Skin epidermis (tissue), 12 donors: ENCODE data around the gene STT3A.

Experiments
- H3K27ac ChIP-seq, 21 experiments: fragments of 200-600 bp; sonication (generic) in 11 of 21; one replicate each; pipeline ENCODE4 v1.5.0; 2020; ENCODE audit warnings: mild to moderate bottlenecking in 3 of 21, inconsistent platforms in 2 of 21, moderate library complexity in 2 of 21
- H3K4me3 ChIP-seq, 7 experiments: fragments of 200-600 bp; sonication (generic) in 2 of 7; one replicate each; pipeline ENCODE4 v1.5.0; 2020; ENCODE audit warnings: inconsistent platforms in 2 of 7, mild to moderate bottlenecking in 2 of 7, moderate library complexity in 1 of 7

Gene STT3A

DNA sequence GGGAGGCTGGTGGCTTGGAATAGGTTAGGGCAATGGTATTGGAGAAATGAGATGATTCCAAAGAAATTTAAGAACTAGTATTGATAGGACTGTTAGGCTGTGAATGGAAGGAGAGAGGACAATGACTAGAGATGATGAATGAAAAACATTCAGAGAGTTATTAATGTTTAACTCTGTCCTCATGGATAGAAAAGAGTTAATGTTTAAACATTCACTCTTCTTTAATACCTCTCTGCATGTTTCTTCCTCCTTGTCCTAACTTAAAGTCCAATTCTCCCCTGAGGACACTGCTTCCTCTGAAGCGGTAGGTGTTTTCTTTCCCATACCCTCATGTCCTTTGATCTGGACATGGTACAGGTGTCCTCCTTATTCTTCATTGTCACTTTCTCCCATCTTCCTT lies 45.7 kb downstream of the STT3A start:
- Histone ChIP-seq H3K4me3 (no peak overlapping the region), H3K27ac (no peak overlapping the region)

DNA sequence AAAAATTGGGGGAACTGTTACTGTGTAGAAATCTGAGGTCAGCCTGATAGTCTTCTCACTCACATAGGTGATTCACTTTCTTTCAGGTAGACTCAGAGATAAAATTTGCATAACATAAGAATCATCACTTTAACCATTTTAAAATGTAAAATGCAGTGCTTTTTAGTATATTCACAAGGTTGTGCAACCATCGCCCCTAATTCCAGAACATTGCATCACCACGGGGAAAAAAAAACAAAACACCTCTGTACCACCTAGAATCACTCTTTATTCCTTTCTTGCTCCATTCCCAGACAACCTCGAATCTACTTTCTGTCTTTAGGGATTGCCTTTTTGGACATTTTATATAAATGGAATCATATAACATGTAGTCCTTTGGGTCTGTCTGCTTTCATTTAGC lies 53.2 kb downstream of the STT3A start:
- no peak overlapping the region for H3K27ac ChIP-seq

DNA sequence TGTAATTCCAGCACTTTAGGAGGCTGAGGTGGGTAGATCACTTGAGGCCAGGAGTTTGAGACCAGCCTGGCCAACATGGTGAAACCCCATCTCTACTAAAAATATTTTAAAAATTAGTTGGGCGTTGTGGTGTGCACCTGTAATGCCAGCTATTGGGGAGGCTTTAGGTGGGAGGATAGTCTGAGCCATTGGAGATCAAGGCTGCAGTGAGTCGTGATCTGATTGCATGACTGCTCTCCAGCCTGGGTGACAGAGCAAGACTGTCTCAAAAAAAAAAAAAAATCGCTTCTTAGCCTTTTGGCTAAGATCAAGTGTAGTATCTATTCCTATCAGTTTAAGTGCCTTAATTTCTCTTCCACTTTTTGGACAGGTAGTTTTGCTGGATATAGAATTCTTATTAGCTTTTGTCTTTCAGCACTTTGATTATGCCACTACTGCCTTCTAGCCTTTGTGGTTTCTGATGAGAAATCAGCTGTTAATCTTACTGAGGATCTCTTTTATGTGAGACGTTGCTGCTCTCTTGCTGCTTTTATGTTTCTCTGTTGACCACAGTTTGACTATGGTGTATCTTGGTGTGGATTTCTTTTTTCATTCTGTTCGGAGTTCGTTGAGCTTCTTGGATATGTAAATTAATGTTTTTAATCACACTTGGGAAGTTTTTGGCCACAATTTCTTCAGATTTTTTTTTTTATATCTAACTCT lies 57.0 kb downstream of the STT3A start:
- no peak overlapping the region for H3K4me3 ChIP-seq
- H3K27ac ChIP-seq: no peak overlapping the region

More for the DNA sequence above, 53.2 kb downstream of the STT3A start:
- no peak overlapping the region for H3K4me3 ChIP-seq

- Histone ChIP-seq H3K27ac (no peak overlapping the region), H3K4me3 (no peak overlapping the region)
Measured at GRCh38 chr11:125662689-125663088, 70.0 kb downstream of the STT3A start.

GRCh38 chr11:125663910-125664309 lies 71.3 kb downstream of the STT3A start:
- no peak overlapping the region for H3K27ac ChIP-seq
- H3K4me3 ChIP-seq: no peak overlapping the region

GRCh38 chr11:125667151-125667550 lies 74.5 kb downstream of the STT3A start:
- Histone ChIP-seq H3K27ac (no peak overlapping the region), H3K4me3 (no peak overlapping the region)

- Histone ChIP-seq H3K4me3 (no peak overlapping the region), H3K27ac (no peak overlapping the region)
Measured at GRCh38 chr11:125670172-125670571, 77.5 kb downstream of the STT3A start.

- Histone ChIP-seq H3K27ac (no peak overlapping the region), H3K4me3 (no peak overlapping the region)
Measured at GRCh38 chr11:125671561-125671960, 78.9 kb downstream of the STT3A start.
